Spleen (tissue), 11 donors: ENCODE measurements around the gene ANKZF1. TPM values are rescaled to one million over a fixed set of nuclear protein-coding genes. Genes with fewer than 3 reads are reported as not detected.

ENCODE experiments used
- DNase-seq: peaks from one replicate; pipeline ENCODE4 v3.0.0-alpha.2; 2020
- H3K27ac ChIP-seq, 8 donors: fragments of 200-600 bp; sonication (generic) in 7 of 8; 1 replicate in 4 of 8; 2 replicates in 4 of 8; pipeline versions ENCODE4 v1.5.0 to v1.8.0; 2016 to 2021; ENCODE audit warnings: inconsistent platforms in 4 of 8, mild to moderate bottlenecking in 4 of 8, moderate library complexity in 1 of 8
- H3K27me3 ChIP-seq, 7 donors: fragments of 200-600 bp; sonication (generic) in 6 of 7; replicated peaks in 1 of 7; 1 replicate in 4 of 7; 2 replicates in 3 of 7; pipeline versions ENCODE4 v1.5.0 to v1.8.0; 2016 to 2021; ENCODE audit warnings: inconsistent platforms in 3 of 7, mild to moderate bottlenecking in 1 of 7
- H3K36me3 ChIP-seq, 6 donors: fragments of 200-600 bp; sonication (generic) in 5 of 6; 1 replicate in 4 of 6; 2 replicates in 2 of 6; pipeline versions ENCODE4 v1.5.0 to v1.8.0; 2016 to 2021; ENCODE audit warnings: inconsistent platforms in 2 of 6
- H3K4me1 ChIP-seq, 6 donors: fragments of 200-600 bp; sonication (generic) in 5 of 6; 1 replicate in 3 of 6; 2 replicates in 3 of 6; pipeline versions ENCODE4 v1.5.0 to v1.8.0; 2016 to 2021; ENCODE audit warnings: inconsistent platforms in 3 of 6
- H3K4me3 ChIP-seq, 8 donors: fragments of 200-600 bp; sonication (generic) in 7 of 8; 1 replicate in 4 of 8; 2 replicates in 4 of 8; pipeline versions ENCODE4 v1.5.0 to v1.8.0; 2016 to 2021; ENCODE audit warnings: inconsistent platforms in 4 of 8, mild to moderate bottlenecking in 4 of 8, moderate library complexity in 2 of 8
- H3K9me3 ChIP-seq, 8 donors: fragments of 200-600 bp; sonication (generic) in 7 of 8; 1 replicate in 4 of 8; 2 replicates in 4 of 8; pipeline versions ENCODE4 v1.5.0 to v1.8.0; 2016 to 2021; ENCODE audit warnings: inconsistent platforms in 4 of 8
- POLR2A ChIP-seq, 3 donors: fragments of 450-650 bp; IDR thresholded peaks; one replicate each; pipeline ENCODE4 v1.5.1; 2017; ENCODE audit warnings: antibody characterized with exemption in 3 of 3, mild to moderate bottlenecking in 1 of 3
- POLR2AphosphoS5 ChIP-seq, 3 donors: sonication (generic); formaldehyde crosslinking; IDR thresholded peaks; one replicate each; pipeline ENCODE4 v1.5.1; 2017; ENCODE audit warnings: antibody characterized with exemption in 3 of 3
- WGBS, 5 donors: extraction: QIAGEN DNeasy Blood & Tissue Kit in 3 of 5; methylation state at CpG; one replicate each; pipeline versions ENCODE4 v1.1.5 to v1.1.7; 2013 to 2018; 5-methylcytosine and 5-hydroxymethylcytosine counted together
- intact Hi-C: fragments of 100-400 bp; cut with DNase I; formaldehyde crosslinking; loops from one replicate; pipeline ENCODE4 v1.15.0; 2023; ENCODE audit warnings: low total_unique reads
- polyA plus RNA-seq, 3 donors: library from polyadenylated mRNA; stranded (reverse); fragments of 200-250 nt; gene quantifications; one replicate each; pipeline ENCODE4 v1.2.1, GENCODE V29; 2013
- total RNA-seq, 7 donors: library from RNA; depleted of rRNA in 3 of 7; stranded (reverse); fragments of >200 nt in 3 of 7; fragmentation: NEBNext Ultra II Directional in 4 of 7; extraction: Animal tissue kit (Norgen Biotek cat#: 25700) in 4 of 7; gene quantifications; one replicate each; pipeline versions ENCODE4 v1.1.0 to v1.2.1, GENCODE V29; 2016 to 2021
- TF ChIP-seq, protein P1 (sequence below), 11 experiments: fragments of 200-600 bp in 7 of 11; fragments of 450-650 bp in 4 of 11; sonication (generic) in 4 of 11; IDR thresholded peaks in 8 of 11; conservative IDR thresholded peaks in 3 of 11; 1 replicate in 7 of 11; 2 replicates in 4 of 11; pipeline versions ENCODE4 v1.4.0 to v1.8.0; 2016 to 2021; ENCODE audit warnings: antibody characterized with exemption in 11 of 11, inconsistent platforms in 4 of 11, mild to moderate bottlenecking in 1 of 11
- donor health status: healthy with polysubstance abuse.
- donor health status: DM: no; HTN: no; CAD: no; lungs with moderate emphysema.
- donor health status: DM: no; HTN: no; CAD: no.
- donor health status: Bipolar disorder and iron deficiency.
- donor health status: healthy.
- donor health status: DM: no; HTN: no; CAD: no.
- donor health status: DM: yes; HTN: yes; CAD: no.

Gene ANKZF1
- total and polyA plus RNA-seq, 10 donors: 30.5 to 141 (median 71.1) TPM

DNA sequence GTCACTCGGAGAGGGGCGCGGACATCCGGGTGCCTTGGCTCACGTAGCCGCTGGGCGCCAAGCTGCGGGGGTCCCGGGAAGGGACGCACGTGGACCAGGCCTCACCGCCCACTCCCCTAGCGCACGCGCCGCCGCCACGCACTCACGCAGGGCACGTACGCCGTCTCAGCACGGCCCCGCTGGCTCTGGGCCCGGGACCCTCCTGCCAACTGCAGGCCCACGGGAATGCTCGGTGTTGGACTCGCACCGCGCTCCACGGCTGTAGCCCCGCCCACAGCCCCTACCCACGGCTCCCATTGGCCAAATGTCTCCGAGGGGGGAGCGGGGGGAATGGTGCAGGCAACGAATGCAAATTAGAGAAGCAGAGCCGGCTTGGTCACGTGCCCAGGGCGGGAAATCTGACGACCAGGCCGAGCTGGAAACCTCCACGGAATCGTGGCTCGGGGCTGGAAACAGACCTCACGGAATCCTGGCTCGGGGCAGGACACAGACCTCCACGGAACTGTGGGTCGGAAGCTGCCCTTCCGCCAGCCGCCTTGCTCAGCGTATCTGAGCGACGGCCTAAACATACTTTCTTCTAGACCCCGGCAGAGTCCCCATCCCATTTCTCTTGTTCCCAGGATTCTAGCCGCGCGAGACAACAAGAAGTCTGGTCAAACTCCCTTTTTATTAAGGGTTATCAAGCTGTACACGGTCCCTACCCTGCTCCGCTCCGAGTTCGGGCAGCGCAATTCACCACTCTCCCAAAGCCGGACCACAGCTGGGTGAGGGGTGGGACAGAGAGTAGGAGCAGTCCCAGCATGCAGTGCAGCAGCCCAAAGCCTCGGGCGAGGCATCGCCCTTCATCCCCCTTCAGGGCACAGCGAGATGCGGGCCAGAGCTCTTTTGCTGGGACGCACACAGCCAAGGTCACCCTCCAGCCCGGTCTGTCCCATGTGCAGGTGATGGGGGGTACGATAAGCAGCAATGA is 10.6 kb upstream of the ANKZF1 start, which contains the start of gene ABCB6:
TSS of gene ABCB6 (minus strand) at position 227 of the 970 bp plus-strand sequence. CDS start 285 bp downstream, outside the sequence.
- TF ChIP-seq, protein P1, sequence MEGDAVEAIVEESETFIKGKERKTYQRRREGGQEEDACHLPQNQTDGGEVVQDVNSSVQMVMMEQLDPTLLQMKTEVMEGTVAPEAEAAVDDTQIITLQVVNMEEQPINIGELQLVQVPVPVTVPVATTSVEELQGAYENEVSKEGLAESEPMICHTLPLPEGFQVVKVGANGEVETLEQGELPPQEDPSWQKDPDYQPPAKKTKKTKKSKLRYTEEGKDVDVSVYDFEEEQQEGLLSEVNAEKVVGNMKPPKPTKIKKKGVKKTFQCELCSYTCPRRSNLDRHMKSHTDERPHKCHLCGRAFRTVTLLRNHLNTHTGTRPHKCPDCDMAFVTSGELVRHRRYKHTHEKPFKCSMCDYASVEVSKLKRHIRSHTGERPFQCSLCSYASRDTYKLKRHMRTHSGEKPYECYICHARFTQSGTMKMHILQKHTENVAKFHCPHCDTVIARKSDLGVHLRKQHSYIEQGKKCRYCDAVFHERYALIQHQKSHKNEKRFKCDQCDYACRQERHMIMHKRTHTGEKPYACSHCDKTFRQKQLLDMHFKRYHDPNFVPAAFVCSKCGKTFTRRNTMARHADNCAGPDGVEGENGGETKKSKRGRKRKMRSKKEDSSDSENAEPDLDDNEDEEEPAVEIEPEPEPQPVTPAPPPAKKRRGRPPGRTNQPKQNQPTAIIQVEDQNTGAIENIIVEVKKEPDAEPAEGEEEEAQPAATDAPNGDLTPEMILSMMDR (IDR thresholded peaks at IDR 0.05 in 8 of 11, conservative IDR thresholded peaks at IDR 0.05 in 3 of 11): no peak
- TF ChIP-seq POLR2AphosphoS5 (IDR thresholded peaks at IDR 0.05) (peak; percentile 91 to 94 (median 94)), POLR2A (IDR thresholded peaks at IDR 0.05) (peak in 1 of 3 donors; percentile 14)
- 14 to 29% (median 16%) methylated on average over 37 to 71 of the region's 71 CpGs for WGBS, 5 donors
- peaks cover 0 to 71% (median 43%) of the 10 kb centered on the region in 6 donors for H3K36me3 ChIP-seq
- H3K4me1 ChIP-seq: peaks cover 23 to 53% (median 31%) of the 10 kb centered on the region in 6 donors
- H3K27ac ChIP-seq: peak within 1 kb of the TSS; percentile 68 to 90 (median 84)
- intact Hi-C loops: no loop called here
- H3K9me3 ChIP-seq: no peaks in the 10 kb centered on the region
- H3K27me3 ChIP-seq: no peaks in the 10 kb centered on the region
- H3K4me3 ChIP-seq: peak within 1 kb of the TSS; percentile 52 to 93 (median 61)
- DNase-seq: peak; percentile 97

DNA sequence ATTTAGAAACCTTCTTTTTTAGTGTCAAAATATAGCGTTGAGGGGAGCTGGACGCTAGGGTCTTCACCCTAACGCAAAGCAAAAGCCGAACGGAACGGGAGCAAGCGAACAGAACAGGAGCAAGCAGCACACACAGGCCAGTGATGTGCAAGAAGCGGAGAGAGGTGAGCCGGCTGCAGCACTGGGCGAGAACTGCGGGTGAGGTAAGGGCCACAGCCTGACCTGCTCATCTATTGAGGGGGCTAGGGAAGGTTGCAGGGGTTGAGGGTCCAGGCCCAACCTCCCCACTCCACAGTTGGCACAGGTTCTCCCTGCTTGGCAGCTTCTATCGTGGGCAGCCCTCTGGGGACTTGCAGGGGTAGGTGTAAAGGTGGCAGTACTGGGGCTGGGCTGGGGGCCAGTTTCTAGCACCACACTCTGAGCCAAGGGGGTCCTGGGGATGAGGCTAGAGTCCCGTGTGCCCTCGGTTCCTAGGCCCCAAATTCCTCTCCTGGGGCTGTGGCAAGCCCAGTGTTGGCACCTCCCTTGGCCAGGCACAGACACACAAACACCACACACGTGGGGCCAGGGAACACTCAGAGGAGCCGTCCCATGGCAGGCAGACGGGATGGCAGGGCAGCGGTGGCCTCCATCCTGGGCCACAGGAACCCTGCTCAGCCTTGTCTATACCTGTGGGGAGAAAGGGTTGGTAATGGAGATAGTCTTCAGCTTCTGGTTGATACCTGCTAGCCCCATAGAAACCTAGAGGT is 9.6 kb upstream of the ANKZF1 start:
- peaks cover 23 to 62% (median 33%) of the 10 kb centered on the region in 6 donors for H3K4me1 ChIP-seq
- TF ChIP-seq, protein P1 (IDR thresholded peaks at IDR 0.05 in 8 of 11, conservative IDR thresholded peaks at IDR 0.05 in 3 of 11): no peak
- TF ChIP-seq POLR2AphosphoS5 (IDR thresholded peaks at IDR 0.05): peak in 1 of 3 donors; percentile 46
- peaks cover 0 to 71% (median 53%) of the 10 kb centered on the region in 6 donors for H3K36me3 ChIP-seq
- no peaks in the 10 kb centered on the region for H3K27me3 ChIP-seq
- WGBS, 5 donors: 90 to 94% (median 94%) methylated on average over 16 to 18 of the region's 18 CpGs
- intact Hi-C loops: no loop called here
- H3K9me3 ChIP-seq: no peaks in the 10 kb centered on the region
- peak overlapping the region in 1 of 8 donors; percentile 53 for H3K4me3 ChIP-seq
- peak overlapping the region in 1 of 8 donors; percentile 90 for H3K27ac ChIP-seq
- peak; percentile 70 for DNase-seq

DNA sequence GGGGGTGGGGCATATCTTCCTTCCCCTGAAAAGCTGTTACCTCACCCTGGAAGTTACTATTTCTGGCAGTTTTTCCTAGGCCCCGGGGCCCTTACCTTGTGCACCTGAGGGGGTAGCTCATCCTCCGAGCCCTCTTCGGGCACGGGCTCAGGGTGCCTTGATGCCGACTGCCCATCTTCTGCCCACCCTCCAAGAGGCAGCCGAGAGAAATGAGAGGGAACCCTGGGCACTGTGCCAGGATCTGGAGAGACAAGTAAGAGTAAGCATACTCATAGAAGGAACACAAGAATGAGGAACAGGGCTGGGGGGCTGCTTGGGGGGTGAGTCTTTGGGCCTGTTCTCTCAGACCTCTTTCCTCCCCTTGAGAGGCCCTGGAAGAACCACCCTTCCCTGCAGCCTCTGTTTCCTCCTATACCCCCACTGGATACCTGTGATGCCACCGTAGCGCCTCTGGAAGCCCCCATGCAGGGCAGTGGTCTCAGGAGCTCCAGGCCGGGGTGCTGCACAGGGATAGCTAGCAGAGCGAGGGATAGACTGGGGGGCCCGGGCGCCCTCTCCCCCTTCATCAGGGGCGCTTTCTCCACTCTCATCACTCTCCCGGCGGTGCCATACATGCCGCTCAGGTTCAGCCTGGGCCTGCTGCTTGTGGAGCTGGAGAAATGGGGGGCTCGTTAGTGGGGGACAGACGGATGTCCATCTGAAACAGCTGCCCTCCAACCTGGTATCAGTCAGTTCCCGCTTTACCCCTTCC is 8.8 kb upstream of the ANKZF1 start:
- Histone ChIP-seq H3K27me3 (no peaks in the 10 kb centered on the region), H3K4me1 (peaks cover 23 to 71% (median 41%) of the 10 kb centered on the region in 6 donors), H3K36me3 (peaks cover 0 to 71% (median 61%) of the 10 kb centered on the region in 6 donors), H3K9me3 (no peaks in the 10 kb centered on the region), H3K4me3 (no peak overlapping the region), H3K27ac (no peak overlapping the region)
- intact Hi-C loops: no loop called here
- WGBS, 5 donors: 89 to 92% (median 91%) methylated on average over 19 of the region's 19 CpGs
- no peak for DNase-seq
- no peak for TF ChIP-seq POLR2A (IDR thresholded peaks at IDR 0.05)
- TF ChIP-seq, protein P1 (IDR thresholded peaks at IDR 0.05 in 8 of 11, conservative IDR thresholded peaks at IDR 0.05 in 3 of 11): no peak
- TF ChIP-seq POLR2AphosphoS5 (IDR thresholded peaks at IDR 0.05): no peak
